ENCODE data around the gene IL1RAPL1.

The IL1RAPL1 gene

DNA sequence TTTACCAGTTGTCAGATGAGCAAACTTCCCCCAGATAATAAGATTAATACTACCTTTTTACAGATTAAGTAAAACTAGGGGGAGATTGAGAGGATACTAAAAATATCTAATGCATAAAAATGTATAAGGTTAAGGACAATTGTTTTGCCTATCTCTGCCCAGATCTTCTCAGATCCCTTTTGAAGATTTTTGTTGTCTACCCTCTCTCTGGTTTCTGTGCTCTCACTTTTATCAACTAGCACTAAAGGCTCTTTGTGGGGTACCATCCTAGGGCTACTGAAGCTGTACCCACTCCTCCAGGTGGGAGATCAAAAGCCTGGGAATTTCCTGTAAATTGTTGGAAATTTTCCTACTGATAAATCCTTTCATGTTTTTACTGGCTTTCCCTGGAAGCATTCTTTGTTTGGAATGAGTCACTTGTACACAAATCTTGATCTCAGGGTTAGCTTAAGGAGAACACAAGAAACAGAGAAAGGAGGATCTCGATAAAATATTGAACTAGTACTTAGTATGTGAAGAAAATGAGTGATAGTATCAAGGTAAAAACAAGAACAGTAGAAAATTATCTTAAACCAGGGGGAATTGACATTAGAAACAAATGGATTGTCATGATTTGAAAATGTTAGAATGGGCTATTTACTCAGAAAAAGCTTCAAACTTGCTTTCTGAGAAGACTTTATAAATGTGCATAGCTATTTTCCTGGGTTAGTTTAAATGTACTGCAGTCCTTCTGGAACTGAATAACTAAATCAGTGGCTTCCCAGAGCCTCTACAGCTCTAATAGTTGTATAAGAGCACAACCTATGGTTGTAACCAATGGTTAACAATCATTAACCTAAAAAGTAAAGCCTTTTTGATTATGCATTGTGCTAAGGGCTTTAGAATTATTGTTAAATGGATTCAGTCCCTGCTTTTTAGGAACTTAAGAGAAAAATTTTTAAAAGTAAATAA, 948.2 kb downstream of the IL1RAPL1 start:
- DNase-seq (ENCODE audit: low read depth): no peak

- no peak for DNase-seq (ENCODE audit: low read depth)
Observed at GRCh38 chrX:29541038-29541437, 953.8 kb downstream of the IL1RAPL1 start.

DNA sequence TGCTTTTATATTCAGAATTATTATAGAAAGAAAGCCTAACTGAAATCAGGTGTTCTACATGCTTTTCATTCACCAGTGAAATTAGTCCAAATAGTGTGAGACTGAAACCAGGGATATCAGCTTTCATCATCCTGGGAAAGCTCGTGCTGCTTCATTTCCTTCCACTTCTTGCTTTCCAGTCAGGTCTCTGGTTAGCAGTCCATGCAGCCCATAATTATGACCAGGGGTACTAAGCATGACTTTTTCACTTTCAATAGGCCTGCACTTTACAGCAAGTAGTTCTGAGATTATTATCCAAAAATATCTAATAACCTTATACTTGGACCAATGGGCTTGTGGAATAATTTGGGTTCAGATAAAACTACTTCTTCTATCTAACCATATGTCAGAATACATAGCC, 954.9 kb downstream of the IL1RAPL1 start:
- DNase-seq (ENCODE audit: low read depth): no peak

DNA sequence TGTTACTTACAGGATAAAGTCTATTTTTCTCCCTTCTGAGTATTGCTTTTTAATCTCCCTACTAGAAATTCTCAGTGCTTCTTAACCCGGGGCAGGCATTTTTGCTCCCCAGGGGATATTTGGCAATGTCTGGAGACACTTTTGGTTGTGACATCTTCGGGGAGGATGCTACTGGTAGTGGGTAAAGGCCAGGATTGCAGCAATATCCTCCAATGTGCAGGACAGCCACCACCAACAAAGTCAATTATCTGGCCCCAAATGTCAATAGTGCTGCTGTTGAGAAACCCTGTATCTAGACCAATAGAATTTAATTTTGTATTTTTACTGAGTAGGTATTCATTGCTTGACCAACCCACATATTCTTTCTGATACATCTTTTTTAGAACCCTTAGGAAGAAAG, 958.6 kb downstream of the IL1RAPL1 start:
- DNase-seq (ENCODE audit: low read depth): no peak

DNA sequence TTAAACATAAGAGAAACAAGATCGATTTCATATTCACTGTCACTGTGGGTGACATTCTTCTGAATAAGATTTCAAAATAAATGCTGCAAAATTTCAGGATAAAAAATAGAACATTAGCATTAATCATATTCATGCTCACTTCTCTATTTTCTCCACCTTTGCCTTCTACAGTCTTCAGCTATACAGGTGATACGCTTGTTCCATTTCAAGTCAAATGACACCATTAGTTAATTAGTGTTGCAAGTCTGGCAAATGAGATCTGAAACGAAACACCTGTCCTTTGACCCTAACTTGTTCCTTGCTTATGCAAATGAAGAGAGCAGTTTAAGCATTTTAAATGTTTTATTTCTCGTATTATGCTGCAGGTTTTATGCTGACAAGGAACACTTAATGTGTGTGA, 960.6 kb downstream of the IL1RAPL1 start:
- DNase-seq (ENCODE audit: low read depth): no peak

DNA sequence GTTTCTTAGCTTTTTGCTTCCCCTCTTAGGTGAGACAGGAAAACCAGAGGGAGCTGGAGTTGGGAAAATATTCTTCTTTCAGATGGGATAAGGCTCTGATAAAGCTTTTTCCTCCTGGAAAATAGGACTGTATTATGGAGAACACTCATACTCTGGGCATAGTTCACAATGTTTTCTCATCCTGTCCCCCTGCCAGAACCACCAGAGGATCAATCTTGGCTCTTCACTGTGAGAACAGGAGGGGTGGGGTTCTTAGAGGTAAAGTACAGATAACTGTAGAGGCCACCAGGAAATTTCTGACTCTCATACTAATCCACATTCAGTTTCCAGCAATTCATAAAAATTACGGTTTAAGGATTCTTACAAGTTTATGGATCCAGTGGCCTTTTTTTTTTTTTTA, 966.3 kb downstream of the IL1RAPL1 start:
- DNase-seq (ENCODE audit: low read depth): no peak

GRCh38 chrX:29555465-29556091, 968.3 kb downstream of the IL1RAPL1 start:
- no peak for DNase-seq (ENCODE audit: low read depth)

DNA sequence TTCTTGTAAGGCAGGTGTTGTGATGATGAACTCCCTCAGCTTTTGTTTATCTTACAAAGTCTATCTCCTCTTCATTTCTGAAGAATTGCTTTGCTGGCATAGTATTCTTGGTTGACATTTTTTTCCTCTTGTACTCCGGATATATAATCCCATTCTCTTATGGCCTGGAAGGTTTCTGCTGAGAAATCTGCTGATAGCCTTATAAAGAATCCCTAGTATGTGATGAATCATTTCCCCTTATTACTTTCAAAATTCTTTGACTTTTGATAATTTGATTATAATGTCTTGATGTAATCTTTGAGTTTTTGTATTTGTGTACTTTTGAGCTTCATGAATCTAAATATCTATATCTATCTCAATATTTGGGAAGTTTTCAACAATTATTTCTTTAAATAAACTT, 972.8 kb downstream of the IL1RAPL1 start:
- DNase-seq (ENCODE audit: low read depth): no peak

DNA sequence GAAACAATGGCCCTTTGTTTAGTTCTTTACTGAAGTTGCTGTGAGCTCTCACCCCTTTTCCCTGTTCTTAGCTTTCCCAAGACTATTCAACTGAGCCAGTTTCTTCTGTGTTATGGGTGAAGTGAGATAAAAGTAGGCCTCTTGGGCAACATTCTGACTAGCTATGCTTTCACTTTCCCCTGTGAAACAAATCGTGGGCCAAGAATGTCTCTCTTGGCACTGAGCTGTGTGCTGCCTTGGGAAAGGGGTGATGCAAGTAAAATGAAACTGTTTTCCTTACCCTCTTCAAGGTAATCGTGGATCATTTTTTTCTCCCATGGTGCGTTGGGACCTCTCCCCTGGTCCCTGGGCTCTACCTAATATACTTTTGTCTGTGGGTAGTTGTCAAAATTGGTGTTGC, 974.2 kb downstream of the IL1RAPL1 start:
- DNase-seq (ENCODE audit: low read depth): no peak

GRCh38 chrX:29580560-29580959, 993.3 kb downstream of the IL1RAPL1 start:
- no peak for DNase-seq (ENCODE audit: low read depth)

DNA sequence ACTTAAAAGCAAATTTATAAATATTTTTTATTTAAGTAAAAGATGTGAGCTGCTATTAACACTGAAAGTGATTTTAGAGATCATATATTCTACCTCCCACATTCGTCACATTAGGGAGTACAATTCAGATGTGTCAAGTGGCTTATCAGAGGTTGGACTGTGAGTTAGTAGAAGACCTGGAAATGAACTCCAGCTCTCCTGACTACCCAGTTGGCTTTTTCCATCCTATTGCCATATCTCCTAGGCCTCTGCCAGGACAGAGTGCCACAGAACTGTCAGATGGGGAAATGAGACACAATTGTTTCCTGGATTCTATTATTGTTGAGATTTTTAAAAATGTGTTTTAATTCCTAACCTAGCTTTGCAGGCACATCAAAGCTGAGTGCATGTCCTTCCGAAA, 994.0 kb downstream of the IL1RAPL1 start:
- no peak for DNase-seq (ENCODE audit: low read depth)

- no peak for DNase-seq (ENCODE audit: low read depth)
Observed at GRCh38 chrX:29587107-29587506, 999.9 kb downstream of the IL1RAPL1 start.

DNA sequence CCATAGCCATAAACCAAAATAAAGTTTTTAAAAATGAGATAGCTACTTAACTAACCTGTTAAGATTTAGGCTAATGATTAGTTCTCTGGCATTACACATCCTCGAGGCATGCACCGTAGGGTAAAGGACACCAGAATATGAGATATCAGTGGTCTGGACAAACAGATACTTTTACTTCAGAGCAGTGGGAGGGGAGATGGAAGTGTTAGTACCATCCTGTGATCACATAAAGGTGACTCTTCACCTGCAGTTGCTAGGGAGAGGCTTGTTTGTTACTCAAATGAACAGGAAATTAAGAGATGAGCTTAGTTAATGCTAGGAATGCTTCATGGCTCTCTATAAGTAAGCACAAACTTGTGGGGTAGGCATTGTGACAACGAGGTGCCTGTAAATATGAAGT, 1003.7 kb downstream of the IL1RAPL1 start:
- DNase-seq (ENCODE audit: low read depth): no peak

DNA sequence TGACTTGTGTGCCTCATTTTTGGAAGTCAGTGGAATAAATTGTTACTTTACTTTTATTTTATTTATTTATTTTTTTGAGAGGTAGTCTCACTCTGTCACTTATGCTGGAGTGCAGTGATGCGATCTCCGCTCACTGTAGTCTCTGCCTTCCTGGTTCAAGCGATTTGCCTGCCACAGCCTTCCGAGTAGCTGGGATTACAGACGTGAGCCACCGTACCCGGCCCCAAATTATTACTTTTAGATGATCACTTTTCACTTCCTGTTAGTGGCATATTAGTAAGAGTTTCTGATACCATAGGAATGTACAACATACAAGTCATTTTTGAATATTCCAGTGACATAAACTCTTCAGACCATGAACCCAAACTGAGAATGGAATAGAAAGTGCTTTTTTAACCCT, 1017.1 kb downstream of the IL1RAPL1 start:
- no peak for DNase-seq (ENCODE audit: low read depth)

GRCh38 chrX:29617276-29617675, 1030.0 kb downstream of the IL1RAPL1 start:
- DNase-seq (ENCODE audit: low read depth): no peak

- DNase-seq (ENCODE audit: low read depth): no peak
Observed at GRCh38 chrX:29617725-29618124, 1030.5 kb downstream of the IL1RAPL1 start.

GRCh38 chrX:29627833-29628232, 1040.6 kb downstream of the IL1RAPL1 start:
- DNase-seq (ENCODE audit: low read depth): no peak

- no peak for DNase-seq (ENCODE audit: low read depth)
Observed at GRCh38 chrX:29634516-29634915, 1047.3 kb downstream of the IL1RAPL1 start.

DNA sequence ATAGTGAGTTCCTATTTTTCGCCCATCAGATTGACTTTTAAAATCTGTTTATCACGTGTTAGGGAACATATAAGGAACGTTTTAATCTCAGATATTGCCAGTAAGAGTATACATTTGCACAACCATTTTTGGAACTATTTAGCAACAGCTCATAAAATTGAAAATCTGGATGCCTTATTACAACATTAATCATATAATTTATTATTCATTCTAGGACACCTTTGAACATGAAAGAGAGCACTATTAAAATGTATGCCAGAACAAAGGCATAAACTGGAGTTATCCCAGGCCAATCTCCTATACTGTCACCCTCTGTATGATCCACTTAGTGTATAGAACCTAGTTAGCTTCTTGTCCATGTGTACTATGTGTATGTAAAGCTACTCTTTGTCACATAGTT, 1049.1 kb downstream of the IL1RAPL1 start:
- no peak for DNase-seq (ENCODE audit: low read depth)

DNA sequence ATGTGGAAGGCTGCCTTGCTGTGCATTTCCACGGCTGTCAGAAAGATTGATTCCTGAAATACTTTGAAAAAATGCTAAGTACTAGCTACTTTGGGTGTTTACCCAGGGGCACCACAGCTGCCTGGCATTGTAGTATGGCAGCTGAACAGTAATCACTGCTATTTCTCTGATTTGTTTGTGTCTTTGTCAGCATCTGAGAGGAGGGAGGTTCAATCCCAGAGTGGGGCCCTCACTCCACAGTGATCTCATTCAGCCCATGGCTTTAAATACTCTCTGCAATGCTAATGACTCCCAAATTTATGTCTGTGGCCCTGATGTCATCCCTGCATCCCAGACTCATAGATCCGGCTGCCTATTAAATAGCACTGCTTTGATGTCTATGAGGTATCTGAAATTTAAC, 1052.9 kb downstream of the IL1RAPL1 start:
- no peak for DNase-seq (ENCODE audit: low read depth)

- no peak for DNase-seq (ENCODE audit: low read depth)
Observed at GRCh38 chrX:29641461-29641860, 1054.2 kb downstream of the IL1RAPL1 start.

DNA sequence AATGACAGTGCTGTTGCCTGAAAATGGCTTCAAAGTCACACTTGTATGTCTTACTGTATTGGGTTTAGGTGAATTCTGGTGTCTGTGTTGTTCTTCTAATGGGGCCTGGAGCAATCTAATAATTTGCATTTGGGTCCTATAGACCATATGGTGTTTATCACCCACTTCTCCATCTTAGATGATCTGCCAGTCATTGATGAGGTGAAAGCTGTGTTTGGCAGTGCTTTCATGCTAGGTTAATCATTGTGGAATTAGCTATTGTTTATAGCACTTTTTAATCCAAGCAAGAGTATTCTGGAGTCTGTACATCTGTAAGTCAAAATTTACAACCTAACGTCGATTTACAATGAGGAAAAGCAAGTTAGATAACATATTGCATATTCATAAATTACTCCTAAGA, 1055.9 kb downstream of the IL1RAPL1 start:
- no peak for DNase-seq (ENCODE audit: low read depth)

- no peak for DNase-seq (ENCODE audit: low read depth)
Observed at GRCh38 chrX:29648161-29648560, 1060.9 kb downstream of the IL1RAPL1 start.

GRCh38 chrX:29652484-29652883, 1065.2 kb downstream of the IL1RAPL1 start:
- DNase-seq (ENCODE audit: low read depth): no peak
